ENCODE measurements around the gene ULK1.

- TF ChIP-seq CTCF (IDR thresholded peaks at IDR 0.05) (no peak), POLR2A (IDR thresholded peaks at IDR 0.05) (no peak)
Measured at GRCh38 chr12:131950182-131950913, 55.9 kb downstream of the ULK1 start.

All from uterus (tissue), 2 donors.